ENCODE data around the gene AUNIP. TPM values are rescaled to one million over a fixed set of nuclear protein-coding genes. Genes with fewer than 3 reads are reported as not detected.

AUNIP gene
- total and polyA plus RNA-seq, 2 of the 8 experiments (the other 6 are each of a cell fraction or from before 2014, with no cell fraction given), result 18.6 to 23.2 TPM

GRCh38 chr1:25806418-25806817 is 52.8 kb downstream of the AUNIP start (continued):
- TF ChIP-seq CHD7 (IDR thresholded peaks at IDR 0.05; ENCODE audit: insufficient replicate concordance, low read length), result no peak

Measured in H1 (cell line).